Activated CD4-positive, CD25-positive, alpha-beta regulatory T cell treated with anti-CD3 and anti-CD28 coated beads, Interleukin-2, amount 50 U/mL, for 16 hours (primary cell): ENCODE measurements around the gene KCNJ12.
"Not testable (repeated sequence)": the region's sequence is repeated elsewhere in the genome, so short reads cannot be mapped to it uniquely, and the experiment has no call there.

ENCODE experiments used
- DNase-seq: peaks from one replicate; pipeline ENCODE4 v3.0.0-alpha.2; 2020; ENCODE audit warnings: low read depth, low spot score

KCNJ12 gene

GRCh38 chr17:21376081-21376758 is at the start of gene KCNJ12:
Gene KCNJ12, plus strand, starts transcription at chr17:21376357. Its CDS starts 38,986 bp downstream, at chr17:21415343.
- DNase-seq = no peak

- DNase-seq = not testable (repeated sequence)
These were observed 48.2 kb upstream of the KCNJ12 start for GRCh38 chr17:21327921-21328320.

DNA sequence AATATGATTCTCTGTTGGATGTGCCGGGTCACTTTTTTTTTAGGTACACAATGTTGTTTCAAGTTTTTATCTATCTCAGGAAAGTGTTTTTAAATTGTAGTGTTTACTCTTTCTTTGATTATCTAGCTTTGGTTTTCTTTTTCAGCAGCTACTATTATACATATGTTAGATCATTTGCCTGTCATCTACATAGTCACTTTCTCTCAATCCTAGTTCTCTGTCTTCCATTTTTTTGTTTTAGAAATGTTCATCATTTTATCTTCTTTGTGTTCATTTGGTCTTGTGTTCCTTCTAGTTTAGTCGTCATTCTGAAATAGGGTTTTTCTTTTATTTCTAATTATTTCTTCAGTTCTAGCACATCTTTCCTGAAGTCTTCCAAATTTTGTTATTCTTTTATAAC is 47.4 kb upstream of the KCNJ12 start:
- DNase-seq = not testable (repeated sequence)

GRCh38 chr17:21330436-21331160 is 45.6 kb upstream of the KCNJ12 start:
- DNase-seq = no peak

DNA sequence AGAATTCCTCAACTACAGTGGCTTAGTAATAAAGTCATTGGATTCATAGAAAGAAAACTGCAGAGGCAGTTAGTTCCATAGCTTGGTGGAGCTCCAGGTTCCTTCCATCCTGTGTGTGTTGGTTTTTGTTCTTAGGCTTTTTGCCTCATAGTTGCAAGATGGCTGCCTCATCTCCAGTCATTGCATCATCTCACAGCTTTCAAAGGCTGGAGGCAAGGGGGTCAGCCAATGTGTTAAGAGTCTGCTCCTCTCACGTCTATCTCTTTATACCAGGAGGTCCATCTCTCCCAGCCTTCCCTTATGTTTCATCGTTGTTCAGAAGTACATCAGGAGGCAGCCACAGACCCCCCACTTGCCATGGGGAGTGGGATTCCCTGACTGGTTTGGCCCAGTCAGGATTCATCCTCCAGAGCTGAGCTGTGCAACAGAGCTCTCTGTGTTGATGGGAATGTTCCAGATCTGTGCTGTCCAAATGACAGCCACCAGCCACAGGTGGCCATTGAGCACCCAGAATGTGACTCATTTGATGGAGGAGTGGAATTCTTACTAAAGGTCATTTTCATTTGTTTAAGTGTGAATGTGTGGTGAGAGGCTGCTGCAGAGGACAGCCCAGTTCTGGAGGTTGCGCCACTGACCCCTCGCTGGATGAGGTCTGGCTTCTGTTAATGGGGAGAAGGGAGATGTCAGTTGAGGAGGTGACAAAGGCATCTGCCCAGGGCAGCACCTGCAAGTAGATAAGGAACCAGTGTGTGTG is 39.4 kb upstream of the KCNJ12 start:
- not testable (repeated sequence) for DNase-seq

DNA sequence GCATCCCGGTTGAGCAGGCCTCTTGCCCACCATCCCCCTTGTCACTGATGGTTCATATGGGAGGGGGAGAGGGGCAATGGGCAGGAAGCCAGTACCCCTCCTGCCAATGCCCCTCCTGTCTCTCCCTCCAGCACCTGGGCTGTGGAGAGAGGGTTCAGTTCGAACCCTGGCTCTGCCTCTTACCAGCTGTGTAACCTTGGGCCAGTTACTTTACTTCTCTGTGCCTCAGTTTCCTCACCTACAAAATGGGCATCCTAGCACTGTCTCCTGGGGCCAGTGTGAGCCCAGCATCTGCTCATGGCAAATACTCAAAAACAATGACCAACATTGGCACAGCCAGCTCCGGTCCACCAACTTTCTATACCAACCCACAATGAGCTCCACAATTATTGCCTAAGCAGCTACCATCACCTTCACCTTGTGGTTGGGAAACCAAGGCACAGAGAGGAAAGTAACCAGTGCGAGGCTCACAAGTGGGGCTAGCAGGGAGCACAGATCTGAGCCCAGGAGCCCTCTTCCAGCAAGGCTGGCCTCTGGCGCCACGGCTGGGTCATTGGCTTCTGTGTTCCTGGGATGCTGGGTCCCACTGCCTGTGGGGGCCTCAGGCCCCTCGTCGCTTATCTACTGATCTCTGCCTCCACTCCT is 38.1 kb upstream of the KCNJ12 start:
- not testable (repeated sequence) for DNase-seq

GRCh38 chr17:21339011-21339410 is 37.1 kb upstream of the KCNJ12 start:
- DNase-seq = no peak

GRCh38 chr17:21339571-21339970 is 36.6 kb upstream of the KCNJ12 start:
- DNase-seq = not testable (repeated sequence)

DNA sequence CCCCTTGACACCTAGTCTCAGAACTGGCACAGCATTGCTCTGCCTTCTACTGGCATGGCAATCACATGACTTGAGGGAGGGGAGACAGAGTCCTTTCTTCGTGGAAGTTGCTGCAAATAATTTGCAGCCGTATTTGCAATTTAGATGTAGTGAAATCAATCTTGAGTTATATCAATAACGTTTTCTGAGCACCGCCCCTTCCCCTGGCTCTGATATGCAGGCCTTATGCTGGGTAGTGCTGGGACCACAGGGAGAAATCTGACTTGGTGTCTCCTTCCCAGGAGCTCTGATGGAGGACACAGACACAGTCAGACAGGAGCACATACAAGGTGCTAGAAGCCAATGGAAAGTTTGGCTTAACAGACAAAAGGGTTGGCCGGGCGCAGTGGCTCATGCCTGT is 35.8 kb upstream of the KCNJ12 start:
- DNase-seq = not testable (repeated sequence)

GRCh38 chr17:21341279-21341678 is 34.9 kb upstream of the KCNJ12 start:
- DNase-seq = not testable (repeated sequence)

DNA sequence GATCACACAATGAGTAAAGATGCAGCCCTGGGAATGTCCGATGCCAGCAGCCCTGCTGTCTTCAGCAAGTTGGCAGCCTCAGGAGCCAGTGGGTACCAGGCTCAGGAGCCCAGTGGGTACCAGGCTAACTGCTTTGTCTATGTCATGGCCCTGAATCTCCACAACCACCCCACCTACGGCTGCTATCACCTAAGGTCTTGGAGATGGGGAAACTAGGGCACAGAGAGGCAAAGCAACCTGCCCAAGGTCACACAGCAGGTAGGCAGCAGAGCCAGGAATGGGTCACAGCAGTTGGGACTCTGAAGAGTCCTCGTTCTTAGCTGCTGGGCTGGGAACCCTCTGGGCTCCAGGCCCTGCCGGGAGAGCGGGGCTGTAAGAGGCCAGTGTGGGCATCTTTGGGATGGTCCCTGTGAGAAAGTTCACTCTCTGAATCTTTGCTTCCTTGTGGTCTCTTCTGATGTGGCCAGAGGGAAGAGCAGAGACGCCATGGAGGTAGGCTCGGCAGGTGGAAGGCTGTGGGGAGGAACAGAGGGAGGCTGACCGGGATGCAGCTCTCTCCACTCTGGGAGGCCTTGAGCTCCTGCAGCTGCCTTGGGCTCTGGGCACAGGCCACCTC is 34.1 kb upstream of the KCNJ12 start:
- DNase-seq = not testable (repeated sequence)

DNA sequence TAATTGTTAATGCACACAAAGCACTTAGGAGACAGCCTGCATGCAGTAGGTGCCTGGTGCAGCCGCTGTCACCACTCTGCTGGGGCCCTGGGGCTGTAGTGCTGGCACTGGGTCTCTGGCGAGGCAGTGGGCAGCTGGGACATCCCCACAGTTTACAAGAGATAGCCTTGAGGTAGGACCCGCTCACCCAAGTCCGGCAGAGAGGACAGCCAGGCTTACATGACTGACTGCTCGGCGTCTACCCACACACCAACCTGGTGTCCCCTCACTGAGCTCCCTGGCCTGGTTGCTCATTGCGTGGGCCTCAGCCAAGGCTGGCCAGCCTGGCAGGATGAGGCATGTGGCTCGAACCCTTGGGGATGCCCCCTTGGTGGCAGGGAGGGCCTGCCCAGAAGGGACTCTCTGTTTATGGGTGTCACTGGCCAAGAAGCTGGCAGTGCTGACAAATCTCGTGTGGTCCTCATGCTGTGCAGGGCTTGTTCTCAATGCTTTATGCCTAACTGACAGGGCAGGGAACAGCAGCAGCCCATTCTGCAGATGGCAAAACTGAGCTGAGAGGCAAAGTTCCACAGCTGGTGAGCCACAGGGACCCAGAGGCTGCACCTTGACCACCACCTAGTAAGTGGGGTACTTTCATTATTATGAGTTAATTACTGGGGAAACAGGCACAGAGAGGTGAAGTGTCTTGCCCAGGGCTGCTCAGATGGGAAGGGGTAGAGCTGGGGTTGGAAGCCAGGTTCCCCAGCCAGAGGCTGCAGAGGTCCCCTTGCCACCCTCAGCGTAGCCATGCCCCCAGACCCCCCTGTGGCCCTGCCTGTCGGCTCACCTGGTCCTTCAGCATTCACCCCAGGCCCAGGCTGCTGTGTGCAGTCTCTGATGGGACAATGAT is 32.9 kb upstream of the KCNJ12 start:
- not testable (repeated sequence) for DNase-seq

DNA sequence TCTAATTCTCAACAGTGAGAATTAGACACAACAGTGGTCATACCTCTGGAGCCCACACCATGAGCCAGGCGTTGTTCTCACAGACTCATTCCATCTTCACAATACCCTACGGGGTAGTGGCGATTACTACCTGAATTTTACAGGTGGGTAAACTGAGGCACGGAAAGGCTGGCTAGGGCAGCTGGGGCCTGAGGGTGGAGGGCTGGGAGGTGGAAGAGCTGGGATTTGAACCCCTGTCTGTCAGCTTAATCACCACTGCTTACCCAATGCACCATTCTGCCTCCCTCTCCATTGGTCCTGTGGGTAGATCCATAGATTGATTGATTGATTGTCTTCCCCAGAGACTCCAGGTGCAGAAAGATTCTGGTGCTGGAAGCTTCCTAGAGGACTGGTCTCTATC is 31.4 kb upstream of the KCNJ12 start:
- not testable (repeated sequence) for DNase-seq

DNA sequence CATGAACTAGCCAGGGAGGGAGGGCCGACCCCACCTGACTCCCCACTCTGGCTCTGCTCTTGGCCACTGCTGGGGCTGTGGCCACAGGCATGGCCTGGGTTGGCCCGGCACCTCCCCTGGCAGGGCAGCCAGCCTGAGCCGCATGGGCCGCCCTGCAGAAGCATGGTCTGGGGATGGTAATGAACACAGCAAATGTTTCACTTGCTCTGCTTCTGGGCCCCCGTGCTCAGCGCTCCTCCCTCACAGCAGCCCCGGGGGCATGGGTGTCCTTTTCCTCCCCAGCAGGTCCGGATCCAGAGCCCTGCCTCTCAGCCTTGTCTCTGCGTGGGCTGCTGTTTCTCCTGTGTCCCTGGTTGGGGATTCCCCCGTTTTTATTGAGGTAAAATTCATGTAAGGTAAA is 30.9 kb upstream of the KCNJ12 start:
- DNase-seq = no peak

- not testable (repeated sequence) for DNase-seq
These were observed 30.1 kb upstream of the KCNJ12 start for GRCh38 chr17:21346107-21346506.

DNA sequence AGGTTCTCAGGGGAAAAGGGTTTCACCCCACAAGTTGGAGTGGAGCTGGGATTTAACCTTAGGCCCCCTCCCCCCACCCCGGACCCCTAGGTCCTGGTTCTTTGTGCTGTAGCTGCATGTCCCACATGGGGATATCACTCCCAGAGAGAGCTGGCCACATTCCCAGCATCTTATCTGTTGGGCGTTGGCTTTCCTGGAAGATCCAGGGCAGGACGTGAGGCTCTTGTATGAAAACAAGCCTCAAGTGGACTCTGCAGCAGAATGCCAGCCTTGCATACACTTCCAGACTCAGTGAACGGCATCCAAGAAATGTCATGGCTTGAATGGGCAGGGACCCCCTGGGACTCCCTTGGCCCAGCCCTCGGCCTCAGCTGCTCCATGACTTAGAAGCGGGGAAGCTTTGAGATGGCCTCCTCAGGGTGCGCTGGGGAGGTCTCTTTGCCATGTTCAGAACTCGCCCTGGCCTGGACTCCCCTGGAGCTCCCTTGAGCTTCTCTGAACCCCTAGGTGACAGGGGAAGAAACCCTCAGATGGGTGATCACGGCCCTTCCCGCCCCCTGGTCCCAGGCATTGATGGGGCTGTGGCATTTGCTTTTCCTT is 29.4 kb upstream of the KCNJ12 start:
- not testable (repeated sequence) for DNase-seq

DNA sequence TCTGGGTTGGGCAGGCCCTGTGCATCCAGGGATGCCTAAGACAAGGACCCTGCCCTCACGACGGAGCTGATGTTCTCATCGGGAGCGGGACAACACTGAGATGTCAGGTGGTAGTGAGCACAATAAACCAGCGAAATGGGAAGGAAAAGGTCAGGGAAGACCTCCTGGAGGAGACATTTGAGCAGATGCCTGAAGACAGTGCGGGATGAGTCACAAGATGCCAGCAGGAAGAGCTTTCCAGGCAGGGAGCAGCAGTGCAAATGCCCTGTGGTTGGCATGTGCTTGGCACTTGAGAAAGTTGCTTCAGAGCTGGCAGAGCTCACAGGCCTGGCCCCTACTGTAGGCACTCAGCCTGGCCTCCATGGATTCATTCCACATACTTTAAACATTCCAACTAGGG is 28.5 kb upstream of the KCNJ12 start:
- DNase-seq = not testable (repeated sequence)

DNA sequence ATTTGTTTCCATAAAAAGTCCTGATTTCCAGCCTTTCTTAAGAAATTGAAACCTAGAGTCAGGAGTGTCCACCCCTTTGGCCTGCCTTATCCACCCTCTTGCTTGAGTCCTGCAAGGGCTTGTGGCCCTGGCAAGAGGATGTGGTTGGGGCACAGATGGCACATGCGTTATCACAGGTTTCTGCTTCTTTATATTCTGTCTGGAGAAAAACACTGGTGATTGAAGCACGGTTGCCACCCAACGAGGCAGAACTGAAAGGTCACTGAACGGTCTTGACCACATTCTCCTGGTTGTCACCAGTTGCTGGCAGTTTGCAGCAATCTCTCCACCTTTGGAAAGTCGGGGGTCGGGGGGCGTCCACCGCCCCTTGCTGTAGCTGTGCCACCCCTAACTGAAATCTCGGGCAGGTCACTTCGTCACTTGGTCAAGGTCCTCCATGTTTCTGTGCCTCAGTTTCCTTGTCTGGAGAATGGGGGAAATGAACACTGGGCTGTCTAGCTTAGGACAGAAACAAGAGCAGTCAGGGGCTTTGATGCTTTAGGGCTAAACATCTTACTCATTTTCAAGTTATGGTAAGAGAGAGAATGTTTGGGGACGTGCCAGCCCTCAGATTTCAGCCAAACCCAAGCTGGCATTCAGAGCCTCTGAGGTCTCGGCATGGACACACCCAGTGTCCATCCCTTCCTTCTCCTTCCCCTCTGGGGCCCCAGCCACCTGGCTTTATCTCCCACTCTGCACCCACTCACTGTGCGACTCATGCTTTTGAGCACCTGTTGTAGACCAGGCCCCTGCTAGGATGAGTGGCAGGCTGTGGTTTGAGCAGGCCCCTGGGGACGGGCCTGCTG is 27.9 kb upstream of the KCNJ12 start:
- DNase-seq = not testable (repeated sequence)

DNA sequence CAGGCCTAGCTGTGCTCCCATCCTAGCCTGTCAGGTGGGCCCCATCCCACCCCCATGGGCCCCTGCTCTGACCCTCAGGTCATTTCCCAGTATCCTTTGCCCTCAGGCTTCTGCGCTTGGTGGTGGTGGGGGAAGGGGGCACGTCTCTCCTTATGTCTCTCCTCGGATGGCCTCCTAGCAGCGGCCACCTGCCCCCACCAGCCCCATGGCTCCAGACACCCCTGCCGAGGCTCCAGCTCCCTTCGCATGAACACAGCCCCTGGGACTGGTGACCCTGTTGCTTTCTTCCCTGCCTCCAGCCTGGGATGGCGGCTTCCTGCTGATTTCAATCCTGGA is 27.3 kb upstream of the KCNJ12 start:
- not testable (repeated sequence) for DNase-seq
